Fibroblast of lung (primary cell): ENCODE data around the gene TRIML2.

Experiments
- EZH2 ChIP-seq: IDR thresholded peaks from 2 replicates; pipeline ENCODE4 v1.5.1; 2012; ENCODE audit warnings: low read length, control low read depth, mild to moderate bottlenecking; ENCODE audit errors: missing control alignments
- TF ChIP-seq, protein P1 (sequence below), 2 donors: IDR thresholded peaks in 1 of 2; conservative IDR thresholded peaks in 1 of 2; 1 replicate in 1 of 2; 2 replicates in 1 of 2; pipeline ENCODE4 v1.5.1; 2011 to 2012; ENCODE audit warnings: low read length in 2 of 2, control low read depth in 1 of 2, inconsistent platforms in 1 of 2, low read depth in 1 of 2, mild to moderate bottlenecking in 1 of 2

DNA sequence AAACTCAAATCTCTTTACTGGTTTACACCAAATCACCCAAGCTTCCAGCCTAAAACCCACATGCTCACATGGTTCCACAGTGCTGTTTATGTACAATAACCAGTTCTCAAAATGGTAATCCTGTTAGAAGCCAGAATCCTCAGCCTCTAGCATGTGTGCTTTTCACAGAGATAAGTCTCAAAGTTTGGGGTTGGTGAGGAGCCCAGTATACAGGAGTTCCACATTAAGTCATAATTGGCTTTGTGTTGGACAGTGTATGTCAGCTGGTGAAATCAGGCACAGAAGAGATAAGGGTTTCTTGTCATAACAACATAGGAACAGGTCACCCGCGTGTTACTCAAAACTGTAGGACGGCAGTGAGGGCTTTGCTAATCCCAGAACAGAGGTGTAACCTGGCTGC, 29.7 kb upstream of the TRIML2 start, which contains the start of gene TRIML1:
- TF ChIP-seq, protein P1, sequence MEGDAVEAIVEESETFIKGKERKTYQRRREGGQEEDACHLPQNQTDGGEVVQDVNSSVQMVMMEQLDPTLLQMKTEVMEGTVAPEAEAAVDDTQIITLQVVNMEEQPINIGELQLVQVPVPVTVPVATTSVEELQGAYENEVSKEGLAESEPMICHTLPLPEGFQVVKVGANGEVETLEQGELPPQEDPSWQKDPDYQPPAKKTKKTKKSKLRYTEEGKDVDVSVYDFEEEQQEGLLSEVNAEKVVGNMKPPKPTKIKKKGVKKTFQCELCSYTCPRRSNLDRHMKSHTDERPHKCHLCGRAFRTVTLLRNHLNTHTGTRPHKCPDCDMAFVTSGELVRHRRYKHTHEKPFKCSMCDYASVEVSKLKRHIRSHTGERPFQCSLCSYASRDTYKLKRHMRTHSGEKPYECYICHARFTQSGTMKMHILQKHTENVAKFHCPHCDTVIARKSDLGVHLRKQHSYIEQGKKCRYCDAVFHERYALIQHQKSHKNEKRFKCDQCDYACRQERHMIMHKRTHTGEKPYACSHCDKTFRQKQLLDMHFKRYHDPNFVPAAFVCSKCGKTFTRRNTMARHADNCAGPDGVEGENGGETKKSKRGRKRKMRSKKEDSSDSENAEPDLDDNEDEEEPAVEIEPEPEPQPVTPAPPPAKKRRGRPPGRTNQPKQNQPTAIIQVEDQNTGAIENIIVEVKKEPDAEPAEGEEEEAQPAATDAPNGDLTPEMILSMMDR (conservative IDR thresholded peaks at IDR 0.05 in 1 of 2, IDR thresholded peaks at IDR 0.05 in 1 of 2; ENCODE audit: low read depth in 1 of 2, low read length in 2 of 2), result no peak
- TF ChIP-seq EZH2, result no peak
